GM23248 (cell line): ENCODE results near the gene GOLGA8S.
"Not testable (repeated sequence)": the region's sequence is repeated elsewhere in the genome, so short reads cannot be mapped to it uniquely, and the experiment has no call there.

Experiments
- EZH2 ChIP-seq: fragments of 200-600 bp; sonication (generic); IDR thresholded peaks from 2 replicates; pipeline ENCODE4 v1.6.1; 2018; ENCODE audit warnings: antibody characterized with exemption, mild to moderate bottlenecking; ENCODE audit not compliant: insufficient read depth, poor library complexity, severe bottlenecking
- EZH2phosphoT487 ChIP-seq: fragments of 200-600 bp; sonication (generic); IDR thresholded peaks from 2 replicates; pipeline ENCODE4 v1.6.1; 2018; ENCODE audit warnings: antibody characterized with exemption, moderate library complexity, mild to moderate bottlenecking, low read depth; ENCODE audit not compliant: insufficient read depth

DNA sequence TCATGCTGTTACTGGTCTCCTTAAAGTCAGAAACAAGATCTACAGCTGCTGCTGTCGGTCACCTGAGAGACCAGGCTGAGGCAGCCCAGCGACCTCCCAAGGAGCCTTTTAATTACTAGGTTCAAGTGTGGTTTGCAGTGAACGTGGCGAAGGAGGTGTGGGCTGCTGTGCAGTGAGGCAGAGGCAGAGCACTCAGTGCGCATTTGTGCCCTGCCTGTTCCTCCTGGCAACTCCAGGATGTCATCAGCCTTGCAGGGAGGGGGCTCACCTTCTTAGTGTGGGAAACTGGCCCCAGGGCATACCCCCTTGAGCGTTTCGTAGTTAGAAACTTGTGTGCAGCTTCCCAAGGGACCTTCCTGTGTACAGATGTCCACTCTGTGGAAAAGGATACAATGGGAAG, 26.6 kb downstream of the GOLGA8S start:
- TF ChIP-seq EZH2phosphoT487, EZH2: not testable (repeated sequence)
